ENCODE results near the gene MDFI.

DNA sequence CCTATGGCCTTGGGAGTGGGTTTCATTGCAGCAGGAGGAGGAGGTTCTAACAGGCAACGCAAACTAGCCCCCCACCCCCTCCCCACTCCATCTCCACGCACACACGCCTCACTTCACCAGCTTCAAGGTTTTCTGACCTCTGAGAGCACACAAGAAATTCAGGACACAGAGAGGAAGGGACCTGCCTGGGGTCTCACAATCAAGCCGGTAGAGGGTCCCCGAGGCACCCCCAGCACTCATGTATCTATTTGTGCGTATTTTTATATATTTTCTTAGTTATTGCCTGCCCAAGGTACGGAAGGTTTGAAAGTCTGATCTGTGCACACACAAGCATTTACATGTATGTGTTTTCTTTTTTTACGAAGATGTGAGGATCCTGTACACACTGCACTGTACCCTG lies 16.9 kb downstream of the MDFI start:
- TF ChIP-seq, protein P1, sequence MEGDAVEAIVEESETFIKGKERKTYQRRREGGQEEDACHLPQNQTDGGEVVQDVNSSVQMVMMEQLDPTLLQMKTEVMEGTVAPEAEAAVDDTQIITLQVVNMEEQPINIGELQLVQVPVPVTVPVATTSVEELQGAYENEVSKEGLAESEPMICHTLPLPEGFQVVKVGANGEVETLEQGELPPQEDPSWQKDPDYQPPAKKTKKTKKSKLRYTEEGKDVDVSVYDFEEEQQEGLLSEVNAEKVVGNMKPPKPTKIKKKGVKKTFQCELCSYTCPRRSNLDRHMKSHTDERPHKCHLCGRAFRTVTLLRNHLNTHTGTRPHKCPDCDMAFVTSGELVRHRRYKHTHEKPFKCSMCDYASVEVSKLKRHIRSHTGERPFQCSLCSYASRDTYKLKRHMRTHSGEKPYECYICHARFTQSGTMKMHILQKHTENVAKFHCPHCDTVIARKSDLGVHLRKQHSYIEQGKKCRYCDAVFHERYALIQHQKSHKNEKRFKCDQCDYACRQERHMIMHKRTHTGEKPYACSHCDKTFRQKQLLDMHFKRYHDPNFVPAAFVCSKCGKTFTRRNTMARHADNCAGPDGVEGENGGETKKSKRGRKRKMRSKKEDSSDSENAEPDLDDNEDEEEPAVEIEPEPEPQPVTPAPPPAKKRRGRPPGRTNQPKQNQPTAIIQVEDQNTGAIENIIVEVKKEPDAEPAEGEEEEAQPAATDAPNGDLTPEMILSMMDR (IDR thresholded peaks at IDR 0.05), result no peak
- no peak for TF ChIP-seq POLR2A (IDR thresholded peaks at IDR 0.05)
- no peak for TF ChIP-seq POLR2AphosphoS5 (IDR thresholded peaks at IDR 0.05)
- no peak for TF ChIP-seq EP300 (IDR thresholded peaks at IDR 0.05)
